PC-9 (cell line): ENCODE measurements around the gene LIF.

ENCODE experiments used
- CTCF ChIP-seq: fragments of 200-600 bp; sonication (generic); conservative IDR thresholded peaks from 2 replicates; pipeline ENCODE4 v1.6.1; 2017; ENCODE audit warnings: mixed run types, antibody characterized with exemption, mild to moderate bottlenecking, moderate library complexity
- EZH2 ChIP-seq: fragments of 200-600 bp; sonication (generic); IDR thresholded peaks from 2 replicates; pipeline ENCODE4 v1.8.0; 2017; ENCODE audit warnings: antibody characterized with exemption, low read depth

- TF ChIP-seq CTCF (no peak), EZH2 (no peak)
Measured at GRCh38 chr22:30230330-30230729, 16.2 kb downstream of the LIF start.
